H1 (cell line): ENCODE results near the gene SLC38A10. TPM values are rescaled to one million over a fixed set of nuclear protein-coding genes. Genes with fewer than 3 reads are reported as not detected.

Experiments used
- CTCF ChIA-PET: fragments of 300-600 bp; sonication (Branson Sonifier 250); formaldehyde crosslinking; loops from one replicate; lab custom pipeline; 2021; ENCODE audit not compliant: partially characterized antibody; lab: Charles Lee
- POLR2A ChIA-PET: fragments of 300-600 bp; sonication (Branson Sonifier 250); formaldehyde crosslinking; loops from one replicate; lab custom pipeline; 2021; ENCODE audit warnings: inconsistent platforms; ENCODE audit not compliant: partially characterized antibody; lab: Charles Lee
- DNase-seq, 2 experiments: peaks; one replicate each; pipeline versions ENCODE4 v3.0.0 to v3.0.0-alpha.2; 2010 to 2022; ENCODE audit warnings: low spot score in 2 of 2, low read depth in 1 of 2, mixed read lengths in 1 of 2
- FAIRE-seq: peaks from 2 replicates; lab custom pipeline; 2011; peaks lifted over from hg19 to GRCh38; lab: Jason Lieb, UNC
- H2AFZ ChIP-seq: 2 replicates; pipeline ENCODE4 v1.8.1; 2012; ENCODE audit warnings: low read length, inconsistent platforms
- H2AK5ac ChIP-seq: 2 replicates; pipeline ENCODE4 v1.6.1; 2013; ENCODE audit warnings: low read depth, low read length
- H2BK120ac ChIP-seq: replicated peaks from 2 replicates; pipeline ENCODE3; 2013; ENCODE audit warnings: low read depth, low read length, inconsistent platforms
- H2BK12ac ChIP-seq: 2 replicates; pipeline ENCODE4 v1.6.1; 2013; ENCODE audit warnings: low read depth, low read length
- H2BK15ac ChIP-seq: 2 replicates; pipeline ENCODE4 v1.6.1; 2013; ENCODE audit warnings: low read length
- H2BK20ac ChIP-seq: 2 replicates; pipeline ENCODE4 v1.6.1; 2013; ENCODE audit warnings: low read length
- H2BK5ac ChIP-seq: 2 replicates; pipeline ENCODE4 v1.6.1; 2013; ENCODE audit warnings: low read depth, low read length
- H3K14ac ChIP-seq: 2 replicates; pipeline ENCODE4 v1.6.1; 2013; ENCODE audit warnings: inconsistent platforms; ENCODE audit not compliant: insufficient read length
- H3K18ac ChIP-seq: 2 replicates; pipeline ENCODE4 v1.6.1; 2013; ENCODE audit warnings: low read length; ENCODE audit errors: extremely low read depth
- H3K23ac ChIP-seq: 2 replicates; pipeline ENCODE4 v1.6.1; 2013; ENCODE audit warnings: inconsistent platforms; ENCODE audit not compliant: insufficient read length
- H3K23me2 ChIP-seq: 2 replicates; pipeline ENCODE4 v1.6.1; 2013; ENCODE audit warnings: low read depth, low read length
- H3K27ac ChIP-seq: 2 replicates; pipeline ENCODE4 v1.6.1; 2011; ENCODE audit warnings: low read depth, low read length, inconsistent platforms
- H3K27me3 ChIP-seq, 4 experiments: replicated peaks in 1 of 4; 1 replicate in 1 of 4; 2 replicates in 3 of 4; pipeline versions ENCODE4 v1.6.1 to v1.8.1; 2011 to 2013; ENCODE audit warnings: low read length in 3 of 4, mild to moderate bottlenecking in 3 of 4, inconsistent platforms in 2 of 4, mixed read lengths in 2 of 4, moderate library complexity in 1 of 4; ENCODE audit not compliant: control insufficient read depth in 3 of 4, insufficient read depth in 3 of 4; ENCODE audit errors: extremely low read depth in 1 of 4
- H3K36me3 ChIP-seq, 4 experiments: 2 replicates each; pipeline versions ENCODE4 v1.6.1 to v1.8.1; 2011 to 2013; ENCODE audit warnings: mild to moderate bottlenecking in 4 of 4, low read length in 3 of 4, moderate library complexity in 2 of 4, control low read depth in 1 of 4, inconsistent platforms in 1 of 4; ENCODE audit not compliant: insufficient read depth in 4 of 4, control insufficient read depth in 2 of 4
- H3K4ac ChIP-seq: replicated peaks from 2 replicates; pipeline ENCODE3; 2013; ENCODE audit warnings: low read length, low read depth, mixed read lengths, inconsistent platforms; ENCODE audit not compliant: insufficient read length
- H3K4me1 ChIP-seq, 4 experiments: replicated peaks in 1 of 4; 1 replicate in 1 of 4; 2 replicates in 3 of 4; pipeline versions ENCODE4 v1.6.1 to v1.8.1; 2011 to 2013; ENCODE audit warnings: low read length in 3 of 4, inconsistent platforms in 2 of 4, mixed read lengths in 1 of 4; ENCODE audit not compliant: insufficient read depth in 4 of 4, control insufficient read depth in 3 of 4
- H3K4me2 ChIP-seq, 2 experiments: 2 replicates each; pipeline versions ENCODE4 v1.6.1 to v1.8.1; 2011 to 2013; ENCODE audit warnings: low read depth in 2 of 2, low read length in 2 of 2, control low read depth in 1 of 2, inconsistent platforms in 1 of 2, mild to moderate bottlenecking in 1 of 2; ENCODE audit not compliant: insufficient read depth in 1 of 2
- H3K4me3 ChIP-seq, 4 experiments: fragments of 200-600, 300-600 bp in 1 of 4; sonication (generic), shearing (Covaris generic), sonication (Bioruptor Twin) in 1 of 4; 2 replicates each; pipeline versions ENCODE4 v1.5.1 to v1.8.1; 2011 to 2016; ENCODE audit warnings: low read length in 4 of 4, low read depth in 3 of 4, control low read depth in 2 of 4, inconsistent platforms in 2 of 4, mild to moderate bottlenecking in 2 of 4, mixed read lengths in 1 of 4, moderate library complexity in 1 of 4; ENCODE audit not compliant: insufficient read depth in 2 of 4; ENCODE audit errors: extremely low read depth in 1 of 4
- H3K56ac ChIP-seq: replicated peaks from 2 replicates; pipeline ENCODE3; 2013; ENCODE audit warnings: low read depth, mild to moderate bottlenecking, mixed read lengths, low read length, inconsistent platforms; ENCODE audit not compliant: insufficient read length
- H3K79me1 ChIP-seq: 2 replicates; pipeline ENCODE4 v1.6.1; 2013; ENCODE audit warnings: low read depth, low read length, control low read depth
- H3K79me2 ChIP-seq, 2 experiments: 2 replicates each; pipeline versions ENCODE4 v1.6.1 to v1.8.1; 2012 to 2013; ENCODE audit warnings: low read length in 2 of 2, mild to moderate bottlenecking in 2 of 2, inconsistent platforms in 1 of 2; ENCODE audit not compliant: insufficient read depth in 2 of 2, control insufficient read depth in 1 of 2
- H3K9ac ChIP-seq, 4 experiments: replicated peaks in 1 of 4; 1 replicate in 1 of 4; 2 replicates in 3 of 4; pipeline versions ENCODE4 v1.6.1 to v1.8.1; 2011 to 2013; ENCODE audit warnings: low read depth in 3 of 4, low read length in 3 of 4, control low read depth in 2 of 4, mild to moderate bottlenecking in 2 of 4, moderate library complexity in 2 of 4, inconsistent platforms in 1 of 4; ENCODE audit errors: extremely low read depth in 1 of 4
- H3K9me3 ChIP-seq, 2 experiments: 2 replicates each; pipeline versions ENCODE4 v1.6.1 to v1.8.1; 2012 to 2013; ENCODE audit warnings: mild to moderate bottlenecking in 2 of 2, moderate library complexity in 2 of 2, control low read depth in 1 of 2, inconsistent platforms in 1 of 2, low read depth in 1 of 2, low read length in 1 of 2, mixed read lengths in 1 of 2; ENCODE audit not compliant: insufficient read depth in 2 of 2
- H4K20me1 ChIP-seq, 2 experiments: replicated peaks in 1 of 2; 2 replicates each; pipeline versions ENCODE3 to v1.8.1; 2011 to 2013; ENCODE audit warnings: inconsistent platforms in 2 of 2, low read length in 2 of 2, mild to moderate bottlenecking in 1 of 2; ENCODE audit not compliant: insufficient read depth in 2 of 2, control insufficient read depth in 1 of 2
- H4K5ac ChIP-seq: 2 replicates; pipeline ENCODE4 v1.6.1; 2013; ENCODE audit warnings: low read length, low read depth, mixed read lengths, inconsistent platforms; ENCODE audit not compliant: insufficient read length
- H4K8ac ChIP-seq: 2 replicates; pipeline ENCODE4 v1.8.0; 2013; ENCODE audit warnings: mild to moderate bottlenecking, moderate library complexity, low read length, inconsistent platforms; ENCODE audit not compliant: insufficient read depth; ENCODE audit errors: extremely low read depth
- H4K91ac ChIP-seq: replicated peaks from 2 replicates; pipeline ENCODE3; 2013; ENCODE audit warnings: low read length, mixed read lengths, inconsistent platforms; ENCODE audit not compliant: insufficient read length
- PHF8 ChIP-seq: fragments of 200-600 bp; sonication (generic); conservative IDR thresholded peaks from 2 replicates; pipeline ENCODE4 v1.7.1; 2012; ENCODE audit warnings: low read depth, mild to moderate bottlenecking, inconsistent platforms, low read length, moderate library complexity
- SAP30 ChIP-seq: fragments of 300-600 bp; sonication (generic); IDR thresholded peaks from 2 replicates; pipeline ENCODE4 v1.7.1; 2012; ENCODE audit warnings: low read length, moderate library complexity, mild to moderate bottlenecking, inconsistent platforms; ENCODE audit not compliant: insufficient read depth, insufficient replicate concordance
- SP4 ChIP-seq: IDR thresholded peaks from 2 replicates; pipeline ENCODE4 v1.6.1; 2012; ENCODE audit warnings: low read length, inconsistent platforms
- TBP ChIP-seq: IDR thresholded peaks from 2 replicates; pipeline ENCODE4 v1.6.1; 2011; ENCODE audit warnings: low read depth, low read length, improper control_type of control experiment
- WGBS, 2 experiments: shearing (Covaris generic) in 1 of 2; methylation state at CpG; one replicate each; pipeline versions ENCODE4 v1.1.6 to v1.1.7; 2013 to 2015; ENCODE audit warnings: low lambda C conversion rate in 2 of 2, mixed read lengths in 2 of 2, inconsistent platforms in 1 of 2, low coverage in 1 of 2, missing lambda C conversion rate in 1 of 2; ENCODE audit not compliant: insufficient replicate concordance in 2 of 2, insufficient coverage in 1 of 2, insufficient read length in 1 of 2; ENCODE audit errors: extremely low coverage in 1 of 2, missing lambda C conversion rate in 1 of 2; 5-methylcytosine and 5-hydroxymethylcytosine counted together
- polyA plus RNA-seq, 7 experiments: library from polyadenylated mRNA; depleted of rRNA in 3 of 7; stranded (reverse) in 5 of 7; unstranded in 2 of 7; fragments of >200 nt in 5 of 7; fragments of 200-250 nt in 2 of 7; gene quantifications; 1 replicate in 5 of 7; 2 replicates in 1 of 7; 4 replicates in 1 of 7; pipeline versions ENCODE4 v1.2.1 to v1.2.3, GENCODE V29; 2011 to 2013; ENCODE audit warnings: missing spikeins in 2 of 7, mixed read lengths in 2 of 7
- total RNA-seq: library from RNA; stranded (reverse); fragmentation: NEBNext Ultra II Directional; extraction: Animal tissue kit (Norgen Biotek cat#: 25700); gene quantifications from 2 replicates; pipeline ENCODE4 v1.2.1, GENCODE V29; 2021
- TF ChIP-seq, protein P1 (sequence below): IDR thresholded peaks from 2 replicates; pipeline ENCODE4 v1.6.1; 2012; ENCODE audit warnings: low read length, inconsistent platforms
- TF ChIP-seq, protein P2 (sequence below): IDR thresholded peaks from 2 replicates; pipeline ENCODE4 v1.6.1; 2011; ENCODE audit warnings: low read depth, mild to moderate bottlenecking, low read length; ENCODE audit not compliant: insufficient read depth

SLC38A10 gene
- total and polyA plus RNA-seq, 2 of the 8 experiments (the other 6 are each of a cell fraction or from before 2014, with no cell fraction given), result 26.4 to 41.0 TPM

DNA sequence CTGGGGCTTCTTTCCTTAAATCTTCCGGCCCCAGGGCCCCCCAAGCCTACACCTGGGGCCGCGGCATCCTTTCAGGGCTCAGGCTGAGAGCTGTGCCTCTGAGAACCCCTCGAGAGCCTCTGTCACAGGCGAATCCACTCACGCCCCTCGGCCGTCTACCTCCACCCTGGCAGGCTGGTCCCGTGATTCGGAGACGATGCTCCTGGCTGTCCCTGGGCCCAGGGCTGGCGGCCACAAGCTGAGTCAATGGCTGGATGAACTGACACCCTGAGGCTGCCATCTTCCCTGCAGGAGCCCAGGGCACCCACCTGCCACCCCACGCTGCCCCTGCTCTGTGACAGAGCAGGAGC is 60.6 kb downstream of the SLC38A10 start:
- H3K9me3 ChIP-seq, result no peaks in the 10 kb centered on the region; a peak in 1 of 4 replicates
- no peak overlapping the region for H3K9ac ChIP-seq
- TF ChIP-seq, protein P1, sequence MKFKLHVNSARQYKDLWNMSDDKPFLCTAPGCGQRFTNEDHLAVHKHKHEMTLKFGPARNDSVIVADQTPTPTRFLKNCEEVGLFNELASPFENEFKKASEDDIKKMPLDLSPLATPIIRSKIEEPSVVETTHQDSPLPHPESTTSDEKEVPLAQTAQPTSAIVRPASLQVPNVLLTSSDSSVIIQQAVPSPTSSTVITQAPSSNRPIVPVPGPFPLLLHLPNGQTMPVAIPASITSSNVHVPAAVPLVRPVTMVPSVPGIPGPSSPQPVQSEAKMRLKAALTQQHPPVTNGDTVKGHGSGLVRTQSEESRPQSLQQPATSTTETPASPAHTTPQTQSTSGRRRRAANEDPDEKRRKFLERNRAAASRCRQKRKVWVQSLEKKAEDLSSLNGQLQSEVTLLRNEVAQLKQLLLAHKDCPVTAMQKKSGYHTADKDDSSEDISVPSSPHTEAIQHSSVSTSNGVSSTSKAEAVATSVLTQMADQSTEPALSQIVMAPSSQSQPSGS, result no peak
- TF ChIP-seq, protein P2, sequence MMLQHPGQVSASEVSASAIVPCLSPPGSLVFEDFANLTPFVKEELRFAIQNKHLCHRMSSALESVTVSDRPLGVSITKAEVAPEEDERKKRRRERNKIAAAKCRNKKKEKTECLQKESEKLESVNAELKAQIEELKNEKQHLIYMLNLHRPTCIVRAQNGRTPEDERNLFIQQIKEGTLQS, result no peak
- TF ChIP-seq PHF8 (no peak), SP4 (no peak), SAP30 (no peak), TBP (no peak)
- no peak overlapping the region for H2AK5ac ChIP-seq
- H4K8ac ChIP-seq, result no peak overlapping the region; the same call in 1 of the 2 replicates
- no peak overlapping the region for H3K14ac ChIP-seq
- ChIA-PET POLR2A (no interaction called here), CTCF (interaction anchor here (1.1 to 1.2 kb wide), 2 partner anchors 16 to 105 kb away, joined by 3 read pairs; no protein-coding TSS in a partner anchor)
- peaks cover 0 to 9% (median 3%) of the 10 kb centered on the region in 4 experiments; a peak in 5 of 7 replicates for H3K4me1 ChIP-seq
- no peak overlapping the region for H2BK5ac ChIP-seq
- H4K20me1 ChIP-seq, result peaks cover 4 to 18% of the 10 kb centered on the region in 2 experiments
- H4K5ac ChIP-seq, result no peak overlapping the region
- 91% methylated on average over 13 of the region's 13 CpGs; no CpG with 5 or more reads in 1 of the 2 experiments for WGBS, 2 experiments
- no peak overlapping the region for H3K4me3 ChIP-seq
- no peaks in the 10 kb centered on the region for H3K27me3 ChIP-seq
- no peak overlapping the region for H3K23ac ChIP-seq
- H4K91ac ChIP-seq, result no peak overlapping the region
- H2BK15ac ChIP-seq, result no peak overlapping the region
- H2BK20ac ChIP-seq, result no peak overlapping the region
- DNase-seq (no peak), FAIRE-seq (no peak)
- peaks cover 2% of the 10 kb centered on the region; the same call in 1 of the 2 replicates for H3K23me2 ChIP-seq
- peaks cover 0 to 18% (median 4%) of the 10 kb centered on the region in 4 experiments; a peak in 5 of 8 replicates for H3K36me3 ChIP-seq
- H2BK12ac ChIP-seq, result no peak overlapping the region
- no peak overlapping the region for H3K27ac ChIP-seq
- H3K79me1 ChIP-seq, result peaks cover 9% of the 10 kb centered on the region
- H3K79me2 ChIP-seq, result peaks cover 0 to 12% of the 10 kb centered on the region in 2 experiments; a peak in 1 of 4 replicates
- H3K56ac ChIP-seq, result no peak overlapping the region
- no peak overlapping the region for H3K4ac ChIP-seq
- no peak overlapping the region for H2AFZ ChIP-seq
- H3K4me2 ChIP-seq, result no peak overlapping the region
- no peak overlapping the region for H2BK120ac ChIP-seq
- no peak overlapping the region for H3K18ac ChIP-seq
